Loucy (cell line): ENCODE measurements around the gene DHX57.

Experiments
- CTCF ChIP-seq: fragments of 200-600 bp; sonication (generic); conservative IDR thresholded peaks from 2 replicates; pipeline ENCODE4 v1.5.1; 2014; ENCODE audit warnings: mild to moderate bottlenecking, antibody characterized with exemption, low read length
- EZH2phosphoT487 ChIP-seq: fragments of 200-600 bp; IDR thresholded peaks from 2 replicates; pipeline ENCODE4 v1.6.1; 2018; ENCODE audit warnings: antibody characterized with exemption, mild to moderate bottlenecking, moderate library complexity, borderline replicate concordance

- TF ChIP-seq CTCF (no peak), EZH2phosphoT487 (no peak)
Observed at GRCh38 chr2:38911191-38911590, 35.5 kb upstream of the DHX57 start.
